Kidney (tissue), 14 donors: ENCODE results near the gene VEZF1. TPM values are rescaled to one million over a fixed set of nuclear protein-coding genes. Genes with fewer than 3 reads are reported as not detected.
A peak's percentile ranks its signal among the peaks of the same experiment; 100 is the strongest.

Source experiments
- DNase-seq, 5 donors: peaks; one replicate each; pipeline ENCODE4 v3.0.0-alpha.2; 2013 to 2020
- FAIRE-seq: peaks from 2 replicates; lab custom pipeline; 2012; peaks lifted over from hg19 to GRCh38; lab: Jason Lieb, UNC
- H3K27ac ChIP-seq, 2 donors: one replicate each; pipeline ENCODE4 v1.7.0; 2013; ENCODE audit warnings: low read depth in 2 of 2, low read length in 2 of 2, inconsistent platforms in 1 of 2
- H3K27me3 ChIP-seq: one replicate; pipeline ENCODE4 v1.7.1; 2013; ENCODE audit warnings: low read length, inconsistent platforms; ENCODE audit not compliant: control insufficient read depth, insufficient read depth
- H3K36me3 ChIP-seq, 3 donors: one replicate each; pipeline versions ENCODE4 v1.7.0 to v1.7.1; 2013; ENCODE audit warnings: low read length in 3 of 3, control low read depth in 1 of 3, inconsistent platforms in 1 of 3; ENCODE audit not compliant: insufficient read depth in 3 of 3, control insufficient read depth in 2 of 3
- H3K4me1 ChIP-seq, 3 donors: one replicate each; pipeline versions ENCODE4 v1.7.0 to v1.7.1; 2013; ENCODE audit warnings: low read length in 3 of 3, inconsistent platforms in 1 of 3, low read depth in 1 of 3; ENCODE audit not compliant: control insufficient read depth in 2 of 3, insufficient read depth in 2 of 3
- H3K4me3 ChIP-seq, 3 donors: one replicate each; pipeline versions ENCODE4 v1.7.0 to v1.8.1; 2013; ENCODE audit warnings: low read length in 3 of 3, control low read depth in 1 of 3, inconsistent platforms in 1 of 3
- H3K9ac ChIP-seq, 3 donors: one replicate each; pipeline versions ENCODE4 v1.7.0 to v1.7.1; 2013; ENCODE audit warnings: low read length in 3 of 3, control low read depth in 1 of 3, inconsistent platforms in 1 of 3
- H3K9me3 ChIP-seq, 3 donors: one replicate each; pipeline versions ENCODE4 v1.7.0 to v1.7.1; 2013; ENCODE audit warnings: low read length in 3 of 3, control low read depth in 1 of 3, inconsistent platforms in 1 of 3; ENCODE audit not compliant: control insufficient read depth in 2 of 3, insufficient read depth in 1 of 3
- intact Hi-C: fragments of 100-400 bp; cut with DNase I; formaldehyde crosslinking; loops from one replicate; pipeline ENCODE4 v1.11.1; 2022
- polyA plus RNA-seq: library from polyadenylated mRNA; stranded (reverse); fragments of 350-450 nt; fragmentation: Illumina TruSeq; extraction: RNeasy Lipid Tissue Mini Kit (QIAGEN cat#74804); gene quantifications from one replicate; pipeline ENCODE4 v1.2.3, GENCODE V29; 2014; ENCODE audit warnings: low read depth, low replicate concordance; ENCODE audit not compliant: insufficient read depth
- total RNA-seq: library from RNA; stranded (reverse); fragmentation: NEBNext Ultra II Directional; extraction: Animal tissue kit (Norgen Biotek cat#: 25700); gene quantifications from one replicate; pipeline ENCODE4 v1.2.1, GENCODE V29; 2021
- TF ChIP-seq, protein P1 (sequence below): IDR thresholded peaks from 3 replicates; pipeline ENCODE4 v1.5.1; 2012; ENCODE audit warnings: mild to moderate bottlenecking, moderate library complexity, borderline replicate concordance; ENCODE audit not compliant: insufficient read depth; ENCODE audit errors: extremely low read depth
- donor health status: control.
- donor health status: control.
- donor health status: control.
- donor health status: control.
- donor health status: control.
- donor health status: DM: yes; HTN: yes; CAD: no.
- donor health status: Normal renal cell carcinoma (clear cell type).

Gene VEZF1
- total and polyA plus RNA-seq, 2 donors from 2014 or later: 26.0 to 92.5 TPM

DNA sequence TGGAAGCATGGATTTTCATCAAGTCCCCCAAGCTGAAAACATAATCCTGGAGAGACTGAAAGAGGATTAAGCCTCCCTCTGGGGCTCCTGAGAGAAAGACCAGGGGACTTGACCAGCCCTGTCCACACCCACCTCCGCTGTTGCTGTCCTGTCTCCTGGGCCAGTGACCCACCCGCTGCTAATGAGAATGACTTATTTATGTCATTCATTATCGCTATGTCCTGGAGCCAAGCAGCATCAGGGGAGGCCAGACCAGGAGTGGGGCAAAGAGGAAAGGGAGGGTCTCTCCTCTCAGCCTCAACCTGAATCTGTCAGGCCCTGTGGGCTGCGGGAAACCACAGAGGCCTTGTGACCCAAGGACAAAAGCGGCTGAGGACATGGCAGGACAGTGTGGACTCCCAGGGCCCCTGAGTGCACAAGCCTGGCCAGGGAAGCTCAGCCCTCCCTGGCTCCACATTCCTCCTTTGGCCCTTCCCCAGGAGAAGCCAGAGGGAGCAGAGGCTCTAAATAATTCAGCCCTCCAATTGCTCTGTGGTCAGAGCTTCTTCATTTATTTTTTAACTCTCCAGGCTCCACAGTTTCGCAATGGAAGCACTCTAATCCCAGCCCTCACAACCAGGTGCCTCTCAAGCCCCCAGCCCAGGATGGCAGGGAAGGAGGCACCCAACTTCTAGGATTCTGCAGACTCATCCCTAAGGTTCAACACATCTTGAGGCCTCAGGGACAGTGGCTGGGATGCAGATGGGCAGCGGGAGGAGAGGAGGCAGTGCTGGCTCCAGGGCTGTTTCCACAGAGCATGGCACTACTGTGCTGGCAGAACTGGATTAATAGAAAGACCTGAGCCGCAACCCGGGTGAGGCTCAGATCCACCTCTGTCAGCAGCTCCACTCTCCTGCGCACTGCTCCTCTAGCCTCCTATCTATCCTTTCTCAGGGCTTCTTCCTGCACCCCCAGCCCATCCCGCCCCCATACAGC lies 51.9 kb downstream of the VEZF1 start:
- FAIRE-seq (no peak), DNase-seq (peak; percentile 69 to 86 (median 82))
- Histone ChIP-seq H3K9ac (peak overlapping the region; percentile 0 to 22 (median 9)), H3K27ac (peak overlapping the region; percentile 93), H3K4me1 (peaks cover 9 to 47% (median 39%) of the 10 kb centered on the region in 3 donors), H3K9me3 (no peaks in the 10 kb centered on the region), H3K27me3 (no peaks in the 10 kb centered on the region), H3K36me3 (no peaks in the 10 kb centered on the region), H3K4me3 (peak overlapping the region in 1 of 3 donors; percentile 33)
- intact Hi-C loops: no loop called here
- TF ChIP-seq, protein P1, sequence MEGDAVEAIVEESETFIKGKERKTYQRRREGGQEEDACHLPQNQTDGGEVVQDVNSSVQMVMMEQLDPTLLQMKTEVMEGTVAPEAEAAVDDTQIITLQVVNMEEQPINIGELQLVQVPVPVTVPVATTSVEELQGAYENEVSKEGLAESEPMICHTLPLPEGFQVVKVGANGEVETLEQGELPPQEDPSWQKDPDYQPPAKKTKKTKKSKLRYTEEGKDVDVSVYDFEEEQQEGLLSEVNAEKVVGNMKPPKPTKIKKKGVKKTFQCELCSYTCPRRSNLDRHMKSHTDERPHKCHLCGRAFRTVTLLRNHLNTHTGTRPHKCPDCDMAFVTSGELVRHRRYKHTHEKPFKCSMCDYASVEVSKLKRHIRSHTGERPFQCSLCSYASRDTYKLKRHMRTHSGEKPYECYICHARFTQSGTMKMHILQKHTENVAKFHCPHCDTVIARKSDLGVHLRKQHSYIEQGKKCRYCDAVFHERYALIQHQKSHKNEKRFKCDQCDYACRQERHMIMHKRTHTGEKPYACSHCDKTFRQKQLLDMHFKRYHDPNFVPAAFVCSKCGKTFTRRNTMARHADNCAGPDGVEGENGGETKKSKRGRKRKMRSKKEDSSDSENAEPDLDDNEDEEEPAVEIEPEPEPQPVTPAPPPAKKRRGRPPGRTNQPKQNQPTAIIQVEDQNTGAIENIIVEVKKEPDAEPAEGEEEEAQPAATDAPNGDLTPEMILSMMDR: no peak

DNA sequence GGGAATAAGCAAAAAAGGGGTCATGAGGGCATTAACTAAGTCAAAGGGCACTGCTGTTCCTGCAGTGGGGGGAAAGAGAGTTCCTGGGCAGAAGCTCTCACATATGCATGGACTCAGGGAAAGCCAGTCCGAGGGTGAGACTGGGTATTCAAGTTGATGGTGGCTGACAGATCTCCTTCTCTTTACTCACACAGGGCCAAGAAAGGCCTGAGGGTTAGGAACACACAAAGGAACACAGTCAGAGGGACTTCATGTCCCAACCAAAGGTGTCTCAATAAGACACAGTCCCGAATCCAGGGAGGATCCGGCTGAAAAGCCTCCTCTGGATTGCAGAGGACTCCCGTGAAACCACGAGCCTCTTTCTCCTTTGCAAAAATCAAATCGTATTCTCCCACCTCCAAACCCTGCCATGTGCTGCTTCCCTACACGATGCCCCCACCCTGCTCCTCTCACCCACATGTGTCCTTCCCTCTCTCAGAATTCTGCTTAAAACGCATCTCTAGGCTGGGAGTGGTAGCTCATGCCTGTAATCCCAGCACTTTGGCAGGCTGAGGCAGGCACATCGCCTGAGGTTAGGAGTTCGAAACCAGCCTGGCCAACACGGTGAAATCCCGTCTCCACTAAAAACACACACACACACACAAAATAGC lies 56.4 kb downstream of the VEZF1 start:
- H3K4me1 ChIP-seq: peaks cover 15 to 54% (median 53%) of the 10 kb centered on the region in 3 donors
- no peak for DNase-seq
- FAIRE-seq: no peak
- no peaks in the 10 kb centered on the region for H3K9me3 ChIP-seq
- no peak overlapping the region for H3K9ac ChIP-seq
- H3K27me3 ChIP-seq: no peaks in the 10 kb centered on the region
- TF ChIP-seq, protein P1: no peak
- intact Hi-C loops: no loop called here
- H3K27ac ChIP-seq: no peak overlapping the region
- no peaks in the 10 kb centered on the region for H3K36me3 ChIP-seq
- H3K4me3 ChIP-seq: peak overlapping the region in 1 of 3 donors; percentile 11

DNA sequence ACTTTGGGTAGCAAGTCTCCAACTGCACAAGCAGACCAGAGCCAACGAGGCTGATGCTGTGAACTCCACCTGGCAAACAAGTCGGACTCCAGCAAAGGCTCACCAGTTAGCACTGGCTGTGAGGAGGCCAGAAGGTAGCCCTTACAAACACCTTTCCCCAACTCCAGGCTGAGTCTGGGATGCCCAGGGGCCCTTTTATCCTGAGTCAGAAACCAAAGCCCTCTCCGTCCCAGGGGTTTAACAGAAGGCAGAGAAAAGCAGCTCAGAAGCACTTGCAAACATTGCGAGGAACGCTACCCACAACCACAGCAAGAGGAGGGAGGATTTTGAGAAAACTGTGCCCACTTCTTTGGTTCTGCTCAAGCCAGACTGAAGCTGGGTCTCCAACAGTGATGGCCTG lies 57.8 kb downstream of the VEZF1 start:
- H3K27ac ChIP-seq: peak overlapping the region in 1 of 2 donors; percentile 23
- FAIRE-seq (no peak), DNase-seq (no peak)
- no peaks in the 10 kb centered on the region for H3K27me3 ChIP-seq
- no peaks in the 10 kb centered on the region for H3K9me3 ChIP-seq
- peak overlapping the region in 1 of 3 donors; percentile 28 for H3K9ac ChIP-seq
- intact Hi-C loops: no loop called here
- no peak overlapping the region for H3K4me3 ChIP-seq
- peaks cover 9 to 51% (median 50%) of the 10 kb centered on the region in 3 donors for H3K4me1 ChIP-seq
- TF ChIP-seq, protein P1: no peak
- H3K36me3 ChIP-seq: no peaks in the 10 kb centered on the region
